HepG2 (cell line): ENCODE measurements around the gene CPO. TPM values are rescaled to one million over a fixed set of nuclear protein-coding genes. Genes with fewer than 3 reads are reported as not detected.

ENCODE experiments used
- ATAC-seq: fragments of 200-7000 bp; cut with Tn5 transposase; 3 replicates; pipeline ENCODE4 v1.9.1; 2020; ENCODE audit warnings: mild to moderate bottlenecking, moderate library complexity
- BruUV-seq: library from RNA; stranded (reverse); fragments of 400-500 nt; replicated peaks from 2 replicates; lab custom pipeline; 2021; lab: Mats Ljungman, UMichigan
- CTCF ChIA-PET: fragments of 300-600 bp; formaldehyde crosslinking; extraction: SDS; loops from one replicate; lab custom pipeline; 2021; ENCODE audit warnings: low total read pairs, inconsistent platforms, low intra/inter-chr PET ratio; lab: Yijun Ruan, JAX
- POLR2A ChIA-PET: fragments of 350-600 bp; sonication (Branson Sonifier 250); formaldehyde crosslinking; loops from one replicate; lab custom pipeline; 2020; ENCODE audit warnings: antibody characterized with exemption, inconsistent platforms; lab: Yijun Ruan, JAX
- DNase-seq: peaks from one replicate; pipeline ENCODE4 v3.0.0-alpha.2; 2015; ENCODE audit warnings: low spot score
- FAIRE-seq: peaks from 3 replicates; lab custom pipeline; 2011; peaks lifted over from hg19 to GRCh38; lab: Jason Lieb, UNC
- H2AFZ ChIP-seq: one replicate; pipeline ENCODE4 v1.6.1; 2011; ENCODE audit warnings: low read length, inconsistent platforms
- H3K27ac ChIP-seq: fragments of 300-600 bp; 3 replicates; pipeline ENCODE4 v1.8.0; 2011; ENCODE audit warnings: mixed run types, mild to moderate bottlenecking, mixed read lengths, low read length, inconsistent platforms; ENCODE audit not compliant: insufficient read depth; ENCODE audit errors: extremely low read length
- H3K27me3 ChIP-seq, 2 experiments: fragments of 200-600 bp in 1 of 2; 2 replicates in 1 of 2; 3 replicates in 1 of 2; pipeline versions ENCODE4 v1.6.0 to v1.8.0; 2011; ENCODE audit warnings: low read length in 2 of 2, mild to moderate bottlenecking in 2 of 2, moderate library complexity in 2 of 2, inconsistent platforms in 1 of 2; ENCODE audit not compliant: insufficient read depth in 2 of 2, control insufficient read depth in 1 of 2
- H3K36me3 ChIP-seq, 2 experiments: fragments of 200-600 bp in 1 of 2; replicated peaks in 1 of 2; 2 replicates in 1 of 2; 3 replicates in 1 of 2; pipeline versions ENCODE4 v1.5.1 to v1.8.0; 2011; ENCODE audit warnings: low read length in 2 of 2, inconsistent platforms in 1 of 2; ENCODE audit not compliant: insufficient read depth in 2 of 2, control insufficient read depth in 1 of 2
- H3K4me1 ChIP-seq: 2 replicates; pipeline ENCODE4 v1.5.1; 2012; ENCODE audit warnings: low read length, inconsistent platforms; ENCODE audit not compliant: insufficient read depth
- H3K4me2 ChIP-seq: 2 replicates; pipeline ENCODE4 v1.6.0; 2011; ENCODE audit warnings: low read depth, low read length, inconsistent platforms
- H3K4me3 ChIP-seq, 3 experiments: fragments of 200-600 bp in 1 of 3; sonication (generic), shearing (Covaris generic) in 1 of 3; replicated peaks in 1 of 3; 2 replicates each; pipeline ENCODE4 v1.5.1; 2011 to 2016; ENCODE audit warnings: low read length in 3 of 3, inconsistent platforms in 2 of 3, low read depth in 2 of 3, mild to moderate bottlenecking in 2 of 3, control low read depth in 1 of 3, mixed read lengths in 1 of 3; ENCODE audit not compliant: insufficient read depth in 1 of 3
- H3K79me2 ChIP-seq: one replicate; pipeline ENCODE4 v1.6.1; 2011; ENCODE audit warnings: low read length, inconsistent platforms; ENCODE audit not compliant: insufficient read depth
- H3K9ac ChIP-seq: 2 replicates; pipeline ENCODE4 v1.6.0; 2011; ENCODE audit warnings: mild to moderate bottlenecking, low read depth, low read length, inconsistent platforms; ENCODE audit not compliant: insufficient read depth
- H3K9me3 ChIP-seq: 2 replicates; pipeline ENCODE4 v1.5.1; 2012; ENCODE audit warnings: mild to moderate bottlenecking, low read length
- H4K20me1 ChIP-seq: 2 replicates; pipeline ENCODE4 v1.6.0; 2011; ENCODE audit warnings: inconsistent platforms, mild to moderate bottlenecking, low read length, moderate library complexity; ENCODE audit not compliant: insufficient read depth
- BHLHE40 ChIP-seq: IDR thresholded peaks from 2 replicates; pipeline ENCODE4 v1.6.1; 2011; ENCODE audit warnings: low read length, improper control_type of control experiment
- KLF11 ChIP-seq: IDR thresholded peaks from 2 replicates; pipeline ENCODE4 v1.6.1; 2016; ENCODE audit warnings: missing compliant biosample characterization
- RBAK ChIP-seq: sonication (generic); formaldehyde crosslinking; IDR thresholded peaks from 2 replicates; pipeline ENCODE4 v1.5.1; 2020; ENCODE audit warnings: mild to moderate bottlenecking, missing genetic modification reagents
- SALL2 ChIP-seq: sonication (generic); formaldehyde crosslinking; IDR thresholded peaks from 2 replicates; pipeline ENCODE4 v1.8.1; 2023; ENCODE audit warnings: mild to moderate bottlenecking, missing genetic modification reagents, inconsistent platforms
- SIN3A ChIP-seq: IDR thresholded peaks from 2 replicates; pipeline ENCODE4 v1.6.1; 2011; ENCODE audit warnings: low read depth, mild to moderate bottlenecking, control low read depth, low read length, borderline replicate concordance
- SRSF4 ChIP-seq: fragments of 200-400 bp; formaldehyde crosslinking; IDR thresholded peaks from one replicate; pipeline ENCODE4 v1.6.1; 2018; ENCODE audit warnings: mild to moderate bottlenecking, low read depth, low read length, moderate library complexity; ENCODE audit not compliant: poor library complexity, severe bottlenecking
- TBX3 ChIP-seq: fragments of 450-650 bp; IDR thresholded peaks from 2 replicates; pipeline ENCODE4 v1.6.1; 2017; ENCODE audit warnings: antibody characterized with exemption, mild to moderate bottlenecking, inconsistent platforms, borderline replicate concordance
- TCF7L2 ChIP-seq: IDR thresholded peaks from 2 replicates; pipeline ENCODE4 v1.6.1; 2011; ENCODE audit warnings: mild to moderate bottlenecking, low read depth, low read length, moderate library complexity
- ZNF777 ChIP-seq: sonication (generic); formaldehyde crosslinking; IDR thresholded peaks from 2 replicates; pipeline ENCODE4 v1.4.0; 2020; ENCODE audit warnings: missing genetic modification reagents
- WGBS: methylation state at CpG from one replicate; pipeline ENCODE4 v1.1.6; 2017; ENCODE audit warnings: low lambda C conversion rate; 5-methylcytosine and 5-hydroxymethylcytosine counted together
- in situ Hi-C: cut with HindIII; loops from 2 replicates; pipeline ENCODE4 v1.10.0; 2017; ENCODE audit warnings: low pct_unique_long_range_greater_than_20kb; ENCODE audit not compliant: extremely low pct_ligation_motif_present
- intact Hi-C: fragments of 100-400 bp; cut with micrococcal nuclease; formaldehyde crosslinking; loops from one replicate; pipeline ENCODE4 v1.10.0; 2022; ENCODE audit not compliant: unreplicated experiment
- polyA plus RNA-seq, 8 experiments: library from polyadenylated mRNA; depleted of rRNA in 3 of 8; stranded (reverse) in 7 of 8; unstranded in 1 of 8; fragments of >200 nt; fragmentation: Illumina TruSeq in 4 of 8; extraction: Trizol in 4 of 8; gene quantifications; 2 replicates each; pipeline versions ENCODE4 v1.2.1 to v1.2.3, GENCODE V29; 2011 to 2016; ENCODE audit warnings: low read depth in 4 of 8, missing spikeins in 1 of 8, mixed read lengths in 1 of 8; ENCODE audit not compliant: insufficient read depth in 1 of 8
- total RNA-seq, 5 experiments: library from RNA; depleted of rRNA; stranded (reverse); fragments of >200 nt; fragmentation: Illumina TruSeq; extraction: Trizol; gene quantifications; 2 replicates each; pipeline ENCODE4 v1.2.3, GENCODE V29; 2016; ENCODE audit warnings: low read depth in 1 of 5
- TF ChIP-seq, protein P1 (sequence below): sonication (generic); formaldehyde crosslinking; IDR thresholded peaks from 2 replicates; pipeline ENCODE4 v1.4.0; 2020; ENCODE audit warnings: low read depth, mild to moderate bottlenecking, missing genetic modification reagents
- TF ChIP-seq, protein P2 (sequence below): sonication (generic); formaldehyde crosslinking; IDR thresholded peaks from 2 replicates; pipeline ENCODE4 v1.5.1; 2020; ENCODE audit warnings: mild to moderate bottlenecking, moderate library complexity, missing genetic modification reagents
- TF ChIP-seq, protein P3 (sequence below): IDR thresholded peaks from 2 replicates; pipeline ENCODE4 v1.6.1; 2016; ENCODE audit warnings: low read depth, missing genetic modification reagents, missing compliant biosample characterization
- TF ChIP-seq, protein P4 (sequence below): sonication (generic); formaldehyde crosslinking; IDR thresholded peaks from 2 replicates; pipeline ENCODE4 v1.5.0; 2020; ENCODE audit warnings: missing genetic modification reagents

The CPO gene
- total and polyA plus RNA-seq, 2 of the 13 experiments (the other 11 are each of a cell fraction or from before 2014, with no cell fraction given): 0.07 TPM; not detected in 1

DNA sequence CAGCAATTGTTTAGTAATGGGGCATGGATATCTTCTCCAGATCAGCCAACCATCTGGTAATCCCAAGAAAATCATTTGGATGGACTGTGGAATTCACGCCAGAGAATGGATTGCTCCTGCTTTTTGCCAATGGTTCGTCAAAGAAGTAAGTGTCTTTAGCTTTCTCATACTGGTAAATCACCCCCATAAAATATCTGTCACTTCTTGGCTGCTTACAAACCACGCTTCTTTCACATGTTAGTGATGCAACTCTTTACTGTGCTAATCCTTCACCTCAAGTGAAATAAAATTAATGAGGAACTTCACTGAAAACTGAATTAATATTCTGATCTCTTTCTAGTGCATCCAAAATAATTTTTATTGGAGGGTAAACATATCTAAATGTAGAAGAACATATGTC is 18.9 kb downstream of the CPO start:
- in situ Hi-C loops: no loop called here
- no peak overlapping the region for H3K27ac ChIP-seq
- no TSS peak for BruUV-seq
- H3K4me3 ChIP-seq: no peak overlapping the region
- no peak overlapping the region for H3K9ac ChIP-seq
- peaks cover 8% of the 10 kb centered on the region for H3K9me3 ChIP-seq
- 8% methylated on average over 3 of the region's 3 CpGs for WGBS
- H3K36me3 ChIP-seq: no peaks in the 10 kb centered on the region
- no peak overlapping the region for H2AFZ ChIP-seq
- POLR2A ChIA-PET: no interaction called here
- intact Hi-C loops: no loop called here
- H3K4me1 ChIP-seq: no peaks in the 10 kb centered on the region; the same call in 1 of the 2 replicates
- ATAC-seq (no peak), FAIRE-seq (no peak), DNase-seq (no peak)
- H3K79me2 ChIP-seq: no peaks in the 10 kb centered on the region
- TF ChIP-seq, protein P1, sequence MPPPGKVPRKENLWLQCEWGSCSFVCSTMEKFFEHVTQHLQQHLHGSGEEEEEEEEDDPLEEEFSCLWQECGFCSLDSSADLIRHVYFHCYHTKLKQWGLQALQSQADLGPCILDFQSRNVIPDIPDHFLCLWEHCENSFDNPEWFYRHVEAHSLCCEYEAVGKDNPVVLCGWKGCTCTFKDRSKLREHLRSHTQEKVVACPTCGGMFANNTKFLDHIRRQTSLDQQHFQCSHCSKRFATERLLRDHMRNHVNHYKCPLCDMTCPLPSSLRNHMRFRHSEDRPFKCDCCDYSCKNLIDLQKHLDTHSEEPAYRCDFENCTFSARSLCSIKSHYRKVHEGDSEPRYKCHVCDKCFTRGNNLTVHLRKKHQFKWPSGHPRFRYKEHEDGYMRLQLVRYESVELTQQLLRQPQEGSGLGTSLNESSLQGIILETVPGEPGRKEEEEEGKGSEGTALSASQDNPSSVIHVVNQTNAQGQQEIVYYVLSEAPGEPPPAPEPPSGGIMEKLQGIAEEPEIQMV (CRISPR knock-in tag): no peak
- TF ChIP-seq BHLHE40 (no peak), TBX3 (no peak), KLF11 (no peak), RBAK (CRISPR knock-in tag) (no peak), ZNF777 (CRISPR knock-in tag) (no peak), TCF7L2 (no peak), SALL2 (CRISPR knock-in tag) (no peak), SRSF4 (no peak), SIN3A (no peak)
- TF ChIP-seq, protein P2, sequence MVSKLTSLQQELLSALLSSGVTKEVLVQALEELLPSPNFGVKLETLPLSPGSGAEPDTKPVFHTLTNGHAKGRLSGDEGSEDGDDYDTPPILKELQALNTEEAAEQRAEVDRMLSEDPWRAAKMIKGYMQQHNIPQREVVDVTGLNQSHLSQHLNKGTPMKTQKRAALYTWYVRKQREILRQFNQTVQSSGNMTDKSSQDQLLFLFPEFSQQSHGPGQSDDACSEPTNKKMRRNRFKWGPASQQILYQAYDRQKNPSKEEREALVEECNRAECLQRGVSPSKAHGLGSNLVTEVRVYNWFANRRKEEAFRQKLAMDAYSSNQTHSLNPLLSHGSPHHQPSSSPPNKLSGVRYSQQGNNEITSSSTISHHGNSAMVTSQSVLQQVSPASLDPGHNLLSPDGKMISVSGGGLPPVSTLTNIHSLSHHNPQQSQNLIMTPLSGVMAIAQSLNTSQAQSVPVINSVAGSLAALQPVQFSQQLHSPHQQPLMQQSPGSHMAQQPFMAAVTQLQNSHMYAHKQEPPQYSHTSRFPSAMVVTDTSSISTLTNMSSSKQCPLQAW (CRISPR knock-in tag): no peak
- TF ChIP-seq, protein P3, sequence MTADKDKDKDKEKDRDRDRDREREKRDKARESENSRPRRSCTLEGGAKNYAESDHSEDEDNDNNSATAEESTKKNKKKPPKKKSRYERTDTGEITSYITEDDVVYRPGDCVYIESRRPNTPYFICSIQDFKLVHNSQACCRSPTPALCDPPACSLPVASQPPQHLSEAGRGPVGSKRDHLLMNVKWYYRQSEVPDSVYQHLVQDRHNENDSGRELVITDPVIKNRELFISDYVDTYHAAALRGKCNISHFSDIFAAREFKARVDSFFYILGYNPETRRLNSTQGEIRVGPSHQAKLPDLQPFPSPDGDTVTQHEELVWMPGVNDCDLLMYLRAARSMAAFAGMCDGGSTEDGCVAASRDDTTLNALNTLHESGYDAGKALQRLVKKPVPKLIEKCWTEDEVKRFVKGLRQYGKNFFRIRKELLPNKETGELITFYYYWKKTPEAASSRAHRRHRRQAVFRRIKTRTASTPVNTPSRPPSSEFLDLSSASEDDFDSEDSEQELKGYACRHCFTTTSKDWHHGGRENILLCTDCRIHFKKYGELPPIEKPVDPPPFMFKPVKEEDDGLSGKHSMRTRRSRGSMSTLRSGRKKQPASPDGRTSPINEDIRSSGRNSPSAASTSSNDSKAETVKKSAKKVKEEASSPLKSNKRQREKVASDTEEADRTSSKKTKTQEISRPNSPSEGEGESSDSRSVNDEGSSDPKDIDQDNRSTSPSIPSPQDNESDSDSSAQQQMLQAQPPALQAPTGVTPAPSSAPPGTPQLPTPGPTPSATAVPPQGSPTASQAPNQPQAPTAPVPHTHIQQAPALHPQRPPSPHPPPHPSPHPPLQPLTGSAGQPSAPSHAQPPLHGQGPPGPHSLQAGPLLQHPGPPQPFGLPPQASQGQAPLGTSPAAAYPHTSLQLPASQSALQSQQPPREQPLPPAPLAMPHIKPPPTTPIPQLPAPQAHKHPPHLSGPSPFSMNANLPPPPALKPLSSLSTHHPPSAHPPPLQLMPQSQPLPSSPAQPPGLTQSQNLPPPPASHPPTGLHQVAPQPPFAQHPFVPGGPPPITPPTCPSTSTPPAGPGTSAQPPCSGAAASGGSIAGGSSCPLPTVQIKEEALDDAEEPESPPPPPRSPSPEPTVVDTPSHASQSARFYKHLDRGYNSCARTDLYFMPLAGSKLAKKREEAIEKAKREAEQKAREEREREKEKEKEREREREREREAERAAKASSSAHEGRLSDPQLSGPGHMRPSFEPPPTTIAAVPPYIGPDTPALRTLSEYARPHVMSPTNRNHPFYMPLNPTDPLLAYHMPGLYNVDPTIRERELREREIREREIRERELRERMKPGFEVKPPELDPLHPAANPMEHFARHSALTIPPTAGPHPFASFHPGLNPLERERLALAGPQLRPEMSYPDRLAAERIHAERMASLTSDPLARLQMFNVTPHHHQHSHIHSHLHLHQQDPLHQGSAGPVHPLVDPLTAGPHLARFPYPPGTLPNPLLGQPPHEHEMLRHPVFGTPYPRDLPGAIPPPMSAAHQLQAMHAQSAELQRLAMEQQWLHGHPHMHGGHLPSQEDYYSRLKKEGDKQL (CRISPR knock-in tag): no peak
- TF ChIP-seq, protein P4, sequence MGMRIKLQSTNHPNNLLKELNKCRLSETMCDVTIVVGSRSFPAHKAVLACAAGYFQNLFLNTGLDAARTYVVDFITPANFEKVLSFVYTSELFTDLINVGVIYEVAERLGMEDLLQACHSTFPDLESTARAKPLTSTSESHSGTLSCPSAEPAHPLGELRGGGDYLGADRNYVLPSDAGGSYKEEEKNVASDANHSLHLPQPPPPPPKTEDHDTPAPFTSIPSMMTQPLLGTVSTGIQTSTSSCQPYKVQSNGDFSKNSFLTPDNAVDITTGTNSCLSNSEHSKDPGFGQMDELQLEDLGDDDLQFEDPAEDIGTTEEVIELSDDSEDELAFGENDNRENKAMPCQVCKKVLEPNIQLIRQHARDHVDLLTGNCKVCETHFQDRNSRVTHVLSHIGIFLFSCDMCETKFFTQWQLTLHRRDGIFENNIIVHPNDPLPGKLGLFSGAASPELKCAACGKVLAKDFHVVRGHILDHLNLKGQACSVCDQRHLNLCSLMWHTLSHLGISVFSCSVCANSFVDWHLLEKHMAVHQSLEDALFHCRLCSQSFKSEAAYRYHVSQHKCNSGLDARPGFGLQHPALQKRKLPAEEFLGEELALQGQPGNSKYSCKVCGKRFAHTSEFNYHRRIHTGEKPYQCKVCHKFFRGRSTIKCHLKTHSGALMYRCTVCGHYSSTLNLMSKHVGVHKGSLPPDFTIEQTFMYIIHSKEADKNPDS (CRISPR knock-in tag): no peak
- H4K20me1 ChIP-seq: no peaks in the 10 kb centered on the region
- peaks cover 0 to 3% of the 10 kb centered on the region in 2 experiments; a peak in 1 of 5 replicates for H3K27me3 ChIP-seq
- CTCF ChIA-PET: no interaction called here
- no peak overlapping the region for H3K4me2 ChIP-seq
